Caco-2 (cell line): ENCODE results near the gene DYNLT2. TPM values are rescaled to one million over a fixed set of nuclear protein-coding genes. Genes with fewer than 3 reads are reported as not detected.

Source experiments
- BruUV-seq: library from RNA; stranded (reverse); fragments of 400-500 nt; replicated peaks from 2 replicates; lab custom pipeline; 2021; lab: Mats Ljungman, UMichigan
- CTCF ChIA-PET: fragments of 300-600 bp; sonication (Branson Sonifier 250); formaldehyde crosslinking; loops from one replicate; lab custom pipeline; 2022; ENCODE audit warnings: antibody characterized with exemption; lab: Charles Lee
- POLR2A ChIA-PET: fragments of 300-600 bp; sonication (Branson Sonifier 250); formaldehyde crosslinking; loops from one replicate; lab custom pipeline; 2022; ENCODE audit warnings: antibody characterized with exemption; lab: Charles Lee
- DNase-seq, 2 experiments: peaks; one replicate each; pipeline versions ENCODE4 v3.0.0 to v3.0.0-alpha.2; 2020 to 2022
- H3K27me3 ChIP-seq: replicated peaks from 2 replicates; pipeline ENCODE4 v1.6.0; 2011; ENCODE audit warnings: low read length; ENCODE audit not compliant: control insufficient read depth, insufficient read depth
- H3K36me3 ChIP-seq: 2 replicates; pipeline ENCODE4 v1.5.1; 2011; ENCODE audit warnings: low read length; ENCODE audit not compliant: control insufficient read depth, insufficient read depth
- H3K4me1 ChIP-seq: fragments of 250-450 bp; sonication (Bioruptor Pico); 2 replicates; pipeline ENCODE4 v1.5.1; 2020; ENCODE audit warnings: mild to moderate bottlenecking
- H3K4me3 ChIP-seq: 2 replicates; pipeline ENCODE4 v1.5.1; 2011; ENCODE audit warnings: low read depth, mild to moderate bottlenecking, control low read depth, low read length
- H3K9me3 ChIP-seq: fragments of 250-450 bp; sonication (Bioruptor Pico); 2 replicates; pipeline ENCODE4 v1.5.1; 2020; ENCODE audit warnings: mild to moderate bottlenecking, moderate library complexity
- H3K27ac Mint-ChIP-seq: one replicate; pipeline ENCODE4 v1.8.0; 2022; ENCODE audit warnings: mixed read lengths; ENCODE audit not compliant: unreplicated experiment
- H3K27me3 Mint-ChIP-seq: one replicate; pipeline ENCODE4 v1.8.0; 2022; ENCODE audit warnings: mixed read lengths; ENCODE audit not compliant: insufficient read depth, unreplicated experiment
- H3K36me3 Mint-ChIP-seq: one replicate; pipeline ENCODE4 v1.8.0; 2022; ENCODE audit warnings: mild to moderate bottlenecking, mixed read lengths; ENCODE audit not compliant: insufficient read depth, unreplicated experiment
- H3K4me1 Mint-ChIP-seq: one replicate; pipeline ENCODE4 v1.8.0; 2022; ENCODE audit warnings: low read depth, mixed read lengths; ENCODE audit not compliant: unreplicated experiment
- H3K4me3 Mint-ChIP-seq: one replicate; pipeline ENCODE4 v1.8.0; 2022; ENCODE audit warnings: mild to moderate bottlenecking, moderate library complexity, mixed read lengths; ENCODE audit not compliant: unreplicated experiment
- H3K9me3 Mint-ChIP-seq: one replicate; pipeline ENCODE4 v1.8.0; 2022; ENCODE audit warnings: mixed read lengths; ENCODE audit not compliant: unreplicated experiment
- intact Hi-C: fragments of 100-400 bp; cut with micrococcal nuclease; formaldehyde crosslinking; loops from one replicate; pipeline ENCODE4 v1.10.0; 2022; ENCODE audit not compliant: unreplicated experiment
- total RNA-seq: library from RNA; stranded (reverse); gene quantifications from 2 replicates; pipeline ENCODE4 v1.2.3, GENCODE V29; 2022
- TF ChIP-seq, protein P1 (sequence below), 2 experiments: fragments of 200-600 bp in 1 of 2; IDR thresholded peaks; 1 replicate in 1 of 2; 2 replicates in 1 of 2; pipeline versions ENCODE4 v1.5.1 to v1.8.0; 2011 to 2022; ENCODE audit warnings: antibody characterized with exemption in 1 of 2, control low read depth in 1 of 2, inconsistent platforms in 1 of 2, low read depth in 1 of 2, low read length in 1 of 2, mild to moderate bottlenecking in 1 of 2, moderate library complexity in 1 of 2; ENCODE audit not compliant: insufficient read depth in 1 of 2, severe bottlenecking in 1 of 2, unreplicated experiment in 1 of 2

DYNLT2 gene
- total RNA-seq, 1 experiment from 2014 or later, result 2.4 TPM

DNA sequence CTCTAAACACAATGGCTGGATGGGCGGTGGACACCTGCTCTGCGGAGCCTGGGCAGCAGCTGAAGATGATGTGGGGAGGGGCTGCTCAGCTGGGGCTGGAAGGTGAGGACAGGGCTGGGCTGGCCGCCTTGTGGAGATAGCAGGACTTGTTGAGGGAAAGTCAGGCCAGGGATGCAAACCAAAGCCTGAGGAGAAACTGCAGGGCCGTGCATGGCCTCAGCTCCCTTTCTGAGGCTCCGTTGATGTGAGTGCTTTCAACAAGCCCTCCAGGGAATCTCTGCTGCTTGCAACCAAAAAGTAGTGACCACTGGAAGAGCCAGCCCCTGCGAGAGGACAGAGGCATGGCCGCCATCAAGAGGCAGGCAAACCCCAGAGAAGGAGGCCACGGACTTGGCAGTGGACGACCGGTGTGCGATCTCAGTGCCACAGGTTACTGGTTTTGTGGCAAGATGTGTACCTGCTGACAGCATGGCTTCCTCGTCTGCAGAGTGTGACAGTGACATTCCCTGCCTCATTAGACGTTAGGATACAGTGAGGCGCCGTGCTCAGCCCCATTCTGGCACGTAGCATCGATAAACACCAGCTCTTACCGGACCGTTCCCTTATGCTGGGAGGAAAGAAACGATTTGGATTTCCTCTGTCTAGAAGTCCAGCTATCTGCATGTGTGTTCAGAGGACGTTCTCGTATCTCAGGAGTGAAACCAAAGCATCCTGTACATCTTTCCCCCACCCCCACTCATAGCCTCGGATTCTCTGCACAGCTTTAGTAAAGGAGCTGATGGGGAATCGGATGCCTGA lies 38.0 kb upstream of the DYNLT2 start:
- Mint-ChIP-seq H3K4me3 (peak overlapping the region; percentile 87), H3K36me3 (peaks cover 12% of the 10 kb centered on the region), H3K27me3 (no peaks in the 10 kb centered on the region), H3K4me1 (peaks cover 45% of the 10 kb centered on the region), H3K27ac (peak overlapping the region; percentile 82), H3K9me3 (no peaks in the 10 kb centered on the region)
- CTCF ChIA-PET, result interaction anchor here (0.7 to 2.5 kb wide), 11 partner anchors 10 to 739 kb away, joined by 3 to 32 read pairs (median 9); no protein-coding TSS in a partner anchor
- TF ChIP-seq, protein P1, sequence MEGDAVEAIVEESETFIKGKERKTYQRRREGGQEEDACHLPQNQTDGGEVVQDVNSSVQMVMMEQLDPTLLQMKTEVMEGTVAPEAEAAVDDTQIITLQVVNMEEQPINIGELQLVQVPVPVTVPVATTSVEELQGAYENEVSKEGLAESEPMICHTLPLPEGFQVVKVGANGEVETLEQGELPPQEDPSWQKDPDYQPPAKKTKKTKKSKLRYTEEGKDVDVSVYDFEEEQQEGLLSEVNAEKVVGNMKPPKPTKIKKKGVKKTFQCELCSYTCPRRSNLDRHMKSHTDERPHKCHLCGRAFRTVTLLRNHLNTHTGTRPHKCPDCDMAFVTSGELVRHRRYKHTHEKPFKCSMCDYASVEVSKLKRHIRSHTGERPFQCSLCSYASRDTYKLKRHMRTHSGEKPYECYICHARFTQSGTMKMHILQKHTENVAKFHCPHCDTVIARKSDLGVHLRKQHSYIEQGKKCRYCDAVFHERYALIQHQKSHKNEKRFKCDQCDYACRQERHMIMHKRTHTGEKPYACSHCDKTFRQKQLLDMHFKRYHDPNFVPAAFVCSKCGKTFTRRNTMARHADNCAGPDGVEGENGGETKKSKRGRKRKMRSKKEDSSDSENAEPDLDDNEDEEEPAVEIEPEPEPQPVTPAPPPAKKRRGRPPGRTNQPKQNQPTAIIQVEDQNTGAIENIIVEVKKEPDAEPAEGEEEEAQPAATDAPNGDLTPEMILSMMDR (IDR thresholded peaks at IDR 0.05; ENCODE audit: insufficient read depth in 1 of 2, low read depth in 1 of 2, low read length in 1 of 2, severe bottlenecking in 1 of 2, unreplicated experiment in 1 of 2), result no peak
- no TSS peak for BruUV-seq
- Histone ChIP-seq H3K4me3 (peak overlapping the region; percentile 53), H3K9me3 (no peaks in the 10 kb centered on the region), H3K4me1 (peaks cover 24% of the 10 kb centered on the region), H3K27me3 (no peaks in the 10 kb centered on the region), H3K36me3 (no peaks in the 10 kb centered on the region)
- intact Hi-C loops, result no loop called here
- no peak for DNase-seq
- POLR2A ChIA-PET, result interaction anchor here (1.0 to 2.5 kb wide), 5 partner anchors 11 to 37 kb away, joined by 3 to 28 read pairs (median 5); partner anchors contain the start of genes DYNLT2 and ERMARD

DNA sequence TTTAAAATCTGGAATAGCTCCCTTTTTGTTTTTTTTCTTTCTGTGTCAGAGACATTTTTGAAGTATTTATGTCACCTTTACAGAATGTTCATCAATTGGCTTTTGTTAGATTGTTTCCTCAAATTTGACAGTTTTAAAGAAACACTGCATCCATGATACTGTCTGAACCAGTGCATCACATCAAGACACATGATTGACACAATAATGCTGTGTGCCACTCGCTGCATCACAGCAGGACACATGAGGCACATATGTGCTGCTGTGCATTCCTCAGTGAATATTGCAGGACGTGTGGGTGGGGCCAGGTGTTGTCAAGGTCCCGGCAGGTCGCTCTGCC lies 37.4 kb upstream of the DYNLT2 start:
- intact Hi-C loops, result no loop called here
- Mint-ChIP-seq H3K27ac (peak overlapping the region; percentile 82), H3K4me1 (peaks cover 39% of the 10 kb centered on the region), H3K9me3 (no peaks in the 10 kb centered on the region), H3K27me3 (no peaks in the 10 kb centered on the region), H3K36me3 (peaks cover 18% of the 10 kb centered on the region), H3K4me3 (peak overlapping the region; percentile 87)
- TF ChIP-seq, protein P1 (IDR thresholded peaks at IDR 0.05; ENCODE audit: insufficient read depth in 1 of 2, low read depth in 1 of 2, low read length in 1 of 2, severe bottlenecking in 1 of 2, unreplicated experiment in 1 of 2), result no peak
- Histone ChIP-seq H3K27me3 (no peaks in the 10 kb centered on the region), H3K9me3 (no peaks in the 10 kb centered on the region), H3K4me3 (no peak overlapping the region), H3K4me1 (peaks cover 24% of the 10 kb centered on the region), H3K36me3 (no peaks in the 10 kb centered on the region)
- BruUV-seq, result no TSS peak
- ChIA-PET CTCF (interaction anchor here (0.9 to 1.7 kb wide), 2 partner anchors 49 to 477 kb away, joined by 3 to 6 read pairs; no protein-coding TSS in a partner anchor), POLR2A (interaction anchor here (1.1 kb wide), 1 partner anchor 21 kb away, joined by 3 read pairs; no protein-coding TSS in a partner anchor)
- no peak for DNase-seq

DNA sequence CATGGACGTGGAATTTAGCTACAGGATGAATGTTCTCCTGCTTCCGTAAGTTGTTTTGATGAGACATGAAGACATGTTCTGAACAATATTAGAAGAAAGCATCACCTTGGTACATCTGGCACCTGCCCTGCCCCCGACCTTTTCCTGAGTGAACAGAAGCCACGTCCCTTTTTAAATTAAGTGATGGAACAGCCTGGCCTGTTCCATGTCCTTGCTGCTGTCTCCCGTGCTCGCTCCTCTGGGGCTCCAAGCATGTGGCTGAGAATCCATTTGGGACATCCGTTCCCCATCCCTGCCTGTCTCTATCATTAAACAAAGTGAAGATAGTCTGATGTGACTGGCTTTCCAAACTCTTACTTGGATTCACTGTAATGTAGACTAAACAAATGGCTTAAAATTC lies 36.4 kb upstream of the DYNLT2 start:
- no peaks in the 10 kb centered on the region for H3K27me3 Mint-ChIP-seq
- BruUV-seq, result no TSS peak
- H3K4me3 Mint-ChIP-seq, result no peak overlapping the region
- H3K9me3 Mint-ChIP-seq, result no peaks in the 10 kb centered on the region
- no peak for DNase-seq
- no peaks in the 10 kb centered on the region for H3K27me3 ChIP-seq
- intact Hi-C loops, result no loop called here
- H3K4me1 Mint-ChIP-seq, result peaks cover 30% of the 10 kb centered on the region
- peaks cover 18% of the 10 kb centered on the region for H3K36me3 Mint-ChIP-seq
- ChIA-PET POLR2A (no interaction called here), CTCF (no interaction called here)
- H3K27ac Mint-ChIP-seq, result no peak overlapping the region
- TF ChIP-seq, protein P1 (IDR thresholded peaks at IDR 0.05; ENCODE audit: insufficient read depth in 1 of 2, low read depth in 1 of 2, low read length in 1 of 2, severe bottlenecking in 1 of 2, unreplicated experiment in 1 of 2), result no peak
- no peak overlapping the region for H3K4me3 ChIP-seq
- H3K4me1 ChIP-seq, result peaks cover 24% of the 10 kb centered on the region
- H3K9me3 ChIP-seq, result no peaks in the 10 kb centered on the region
- H3K36me3 ChIP-seq, result no peaks in the 10 kb centered on the region
